Left ventricle myocardium inferior (tissue), 1 donor: ENCODE data around the gene RBM39. TPM values are rescaled to one million over a fixed set of nuclear protein-coding genes. Genes with fewer than 3 reads are reported as not detected.

Experiments
- DNase-seq: peaks from one replicate; pipeline ENCODE4 v3.0.0-alpha.2; 2020
- H3K27ac ChIP-seq: fragments of 200-600 bp; replicated peaks from 2 replicates; pipeline ENCODE4 v1.8.0; 2021
- H3K27me3 ChIP-seq: fragments of 200-600 bp; 2 replicates; pipeline ENCODE4 v1.8.0; 2021; ENCODE audit warnings: low read depth
- H3K36me3 ChIP-seq: fragments of 200-600 bp; 2 replicates; pipeline ENCODE4 v1.8.0; 2021
- H3K4me1 ChIP-seq: fragments of 200-600 bp; 2 replicates; pipeline ENCODE4 v1.8.0; 2021
- H3K4me3 ChIP-seq: fragments of 200-600 bp; 2 replicates; pipeline ENCODE4 v1.8.0; 2021; ENCODE audit warnings: mild to moderate bottlenecking, moderate library complexity
- H3K9me3 ChIP-seq: fragments of 200-600 bp; replicated peaks from 2 replicates; pipeline ENCODE4 v1.8.0; 2021
- intact Hi-C: fragments of 100-400 bp; cut with micrococcal nuclease; formaldehyde crosslinking; loops from one replicate; pipeline ENCODE4 v1.11.0; 2022
- total RNA-seq: library from RNA; stranded (reverse); fragmentation: NEBNext Ultra II Directional; extraction: Animal tissue kit (Norgen Biotek cat#: 25700); gene quantifications from one replicate; pipeline ENCODE4 v1.2.1, GENCODE V29; 2021
- TF ChIP-seq, protein P1 (sequence below): fragments of 200-600 bp; IDR thresholded peaks from 2 replicates; pipeline ENCODE4 v1.8.0; 2021; ENCODE audit warnings: antibody characterized with exemption, mild to moderate bottlenecking, borderline replicate concordance
- donor health status: DM: no; HTN: yes; CAD: no; lungs with severe emphysema.

Gene RBM39
- total RNA-seq, 1 donor from 2014 or later = 128 TPM

DNA sequence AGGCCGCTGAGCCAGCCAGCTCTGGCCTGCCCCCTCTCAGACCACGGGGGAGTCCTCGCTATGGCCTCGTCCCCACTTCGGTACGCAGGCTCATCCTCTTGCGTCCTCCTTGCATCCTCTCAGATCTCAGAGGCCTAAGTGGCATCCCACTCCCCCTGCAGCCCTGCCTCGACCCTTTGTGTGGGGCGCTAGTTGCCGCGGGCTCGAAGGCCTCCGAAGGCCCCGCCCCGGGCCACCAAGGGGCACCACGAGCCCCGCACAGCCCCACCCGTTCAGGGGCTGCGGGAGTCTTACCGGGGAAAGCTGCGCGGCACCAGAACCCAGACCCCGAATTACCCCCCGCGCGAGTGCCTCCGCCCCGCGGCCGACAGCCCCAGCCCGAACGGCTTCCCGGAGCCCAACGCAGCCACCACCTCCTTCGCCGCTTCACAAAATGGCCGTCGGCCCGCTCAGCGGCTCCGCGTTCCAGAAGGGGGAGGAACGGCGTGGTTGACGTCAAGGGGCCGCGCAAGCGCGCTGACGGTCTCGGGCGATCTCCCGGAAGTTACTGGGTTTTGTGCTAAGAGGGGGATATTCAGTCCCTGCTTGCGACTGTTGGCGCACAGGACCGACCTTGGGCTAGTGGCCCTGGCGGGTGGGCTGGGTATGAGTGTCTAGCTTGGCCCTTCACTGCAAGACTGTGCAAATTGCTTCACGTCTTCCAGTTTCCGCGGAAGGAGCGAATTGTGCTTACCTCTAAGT lies 77.4 kb downstream of the RBM39 start, which contains the start of the genes CPNE1 and RBM12:
CPNE1 (minus strand) TSS at position 435 of the 741 bp plus-strand sequence. CDS start 31,977 bp downstream, outside the sequence.
RBM12 (minus strand) TSS at position 435 of the 741 bp plus-strand sequence. CDS start 9,578 bp downstream, outside the sequence.
- H3K9me3 ChIP-seq = no peaks in the 10 kb centered on the region
- peak within 1 kb of the TSS; percentile 97 for H3K27ac ChIP-seq
- intact Hi-C loops = no loop called here
- peaks cover 55% of the 10 kb centered on the region for H3K4me1 ChIP-seq
- H3K27me3 ChIP-seq = no peaks in the 10 kb centered on the region
- peak within 1 kb of the TSS; percentile 86 for H3K4me3 ChIP-seq
- H3K36me3 ChIP-seq = peaks cover 15% of the 10 kb centered on the region
- TF ChIP-seq, protein P1, sequence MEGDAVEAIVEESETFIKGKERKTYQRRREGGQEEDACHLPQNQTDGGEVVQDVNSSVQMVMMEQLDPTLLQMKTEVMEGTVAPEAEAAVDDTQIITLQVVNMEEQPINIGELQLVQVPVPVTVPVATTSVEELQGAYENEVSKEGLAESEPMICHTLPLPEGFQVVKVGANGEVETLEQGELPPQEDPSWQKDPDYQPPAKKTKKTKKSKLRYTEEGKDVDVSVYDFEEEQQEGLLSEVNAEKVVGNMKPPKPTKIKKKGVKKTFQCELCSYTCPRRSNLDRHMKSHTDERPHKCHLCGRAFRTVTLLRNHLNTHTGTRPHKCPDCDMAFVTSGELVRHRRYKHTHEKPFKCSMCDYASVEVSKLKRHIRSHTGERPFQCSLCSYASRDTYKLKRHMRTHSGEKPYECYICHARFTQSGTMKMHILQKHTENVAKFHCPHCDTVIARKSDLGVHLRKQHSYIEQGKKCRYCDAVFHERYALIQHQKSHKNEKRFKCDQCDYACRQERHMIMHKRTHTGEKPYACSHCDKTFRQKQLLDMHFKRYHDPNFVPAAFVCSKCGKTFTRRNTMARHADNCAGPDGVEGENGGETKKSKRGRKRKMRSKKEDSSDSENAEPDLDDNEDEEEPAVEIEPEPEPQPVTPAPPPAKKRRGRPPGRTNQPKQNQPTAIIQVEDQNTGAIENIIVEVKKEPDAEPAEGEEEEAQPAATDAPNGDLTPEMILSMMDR = no peak
- peak; percentile 92 for DNase-seq

DNA sequence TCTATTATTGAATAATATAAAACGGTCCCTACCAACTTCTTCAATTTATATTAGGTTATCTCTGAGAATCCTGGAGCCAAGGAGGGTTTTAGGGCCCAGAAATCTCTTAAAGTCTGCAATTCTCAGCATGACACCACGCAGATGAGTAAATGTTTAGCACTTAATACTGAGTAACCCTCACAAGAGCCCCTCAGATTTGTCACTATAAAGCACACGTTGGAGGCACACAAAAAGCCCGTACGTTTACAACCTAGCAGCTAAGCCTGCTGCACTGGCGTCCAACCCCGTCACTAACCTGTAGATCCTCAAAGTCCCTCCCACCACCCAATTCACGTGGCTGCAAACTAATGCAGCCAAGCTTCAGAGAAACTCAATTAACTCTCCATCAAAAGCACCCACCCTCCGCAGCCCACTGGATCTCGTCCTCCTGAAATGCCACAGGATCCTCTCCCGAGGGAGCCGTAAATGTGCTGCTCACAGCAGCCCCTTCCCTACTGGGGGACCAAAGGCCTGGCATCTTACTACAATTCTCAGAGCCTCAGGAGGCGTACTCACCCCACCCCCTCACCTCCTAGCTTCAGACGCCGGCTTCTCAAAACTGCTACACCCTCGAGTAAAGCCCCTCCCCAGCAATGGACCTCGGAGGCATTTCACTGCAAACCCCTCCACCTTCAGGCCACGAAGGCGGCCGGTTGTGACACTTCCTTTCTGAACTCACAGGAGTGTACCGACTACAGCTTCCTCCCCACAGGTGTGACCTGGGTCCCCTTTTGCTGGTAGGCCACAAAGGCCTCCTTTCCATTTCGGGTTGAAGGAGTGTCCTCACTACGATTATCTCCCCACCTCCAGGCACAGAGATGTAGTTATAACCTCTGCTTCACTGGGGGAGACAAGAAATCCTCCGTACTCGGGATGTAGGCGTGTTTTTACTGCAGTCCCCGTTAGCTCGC lies 78.3 kb downstream of the RBM39 start:
- Histone ChIP-seq H3K27me3 (no peaks in the 10 kb centered on the region), H3K4me1 (peaks cover 63% of the 10 kb centered on the region), H3K9me3 (no peaks in the 10 kb centered on the region), H3K36me3 (peaks cover 7% of the 10 kb centered on the region), H3K27ac (peak overlapping the region; percentile 97), H3K4me3 (peak overlapping the region; percentile 86)
- TF ChIP-seq, protein P1 = no peak
- DNase-seq = no peak
- intact Hi-C loops = no loop called here

- Histone ChIP-seq H3K36me3 (no peaks in the 10 kb centered on the region), H3K4me1 (peaks cover 73% of the 10 kb centered on the region), H3K27me3 (no peaks in the 10 kb centered on the region), H3K9me3 (no peaks in the 10 kb centered on the region), H3K4me3 (peak overlapping the region; percentile 86), H3K27ac (no peak overlapping the region)
- no peak for DNase-seq
- TF ChIP-seq, protein P1 = no peak
- intact Hi-C loops = no loop called here
Measured at GRCh38 chr20:35662551-35662950, 79.5 kb downstream of the RBM39 start.

- peaks cover 80% of the 10 kb centered on the region for H3K4me1 ChIP-seq
- DNase-seq = no peak
- TF ChIP-seq, protein P1 = no peak
- no peak overlapping the region for H3K27ac ChIP-seq
- intact Hi-C loops = no loop called here
- no peaks in the 10 kb centered on the region for H3K27me3 ChIP-seq
- H3K36me3 ChIP-seq = no peaks in the 10 kb centered on the region
- H3K4me3 ChIP-seq = peak overlapping the region; percentile 86
- no peaks in the 10 kb centered on the region for H3K9me3 ChIP-seq
Measured at GRCh38 chr20:35661908-35662307, 80.2 kb downstream of the RBM39 start.

DNA sequence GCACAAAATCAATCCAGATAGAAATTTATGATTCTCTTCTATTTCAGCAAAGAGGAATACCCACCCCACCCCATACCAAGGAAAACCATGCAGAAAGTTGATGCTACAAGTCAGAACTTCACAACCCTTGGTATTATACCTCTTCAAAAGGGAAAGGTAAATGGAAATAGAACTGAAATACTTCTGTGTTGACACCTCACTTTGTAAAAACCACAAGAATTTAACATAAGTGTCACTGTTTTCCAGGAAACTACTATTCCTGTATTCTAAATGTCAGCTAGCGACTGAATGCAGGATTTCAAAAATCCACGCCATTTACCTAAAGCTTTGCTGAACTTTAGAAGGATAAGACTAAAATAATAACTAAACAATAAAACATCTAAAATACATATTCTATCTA lies 81.0 kb downstream of the RBM39 start:
- Histone ChIP-seq H3K4me3 (peak overlapping the region; percentile 86), H3K27ac (no peak overlapping the region), H3K9me3 (no peaks in the 10 kb centered on the region), H3K36me3 (no peaks in the 10 kb centered on the region), H3K4me1 (peaks cover 88% of the 10 kb centered on the region), H3K27me3 (no peaks in the 10 kb centered on the region)
- DNase-seq = no peak
- TF ChIP-seq, protein P1 = no peak
- intact Hi-C loops = no loop called here
